SK-N-SH (cell line): Measurements from ENCODE around the gene IL11RA. TPM values are rescaled to one million over a fixed set of nuclear protein-coding genes. Genes with fewer than 3 reads are reported as not detected.

ENCODE experiments used
- CTCF ChIA-PET: fragments of 300-600, 350-600 bp; formaldehyde crosslinking; extraction: SDS; loops from one replicate; lab custom pipeline; 2021; lab: Yijun Ruan, JAX
- POLR2A ChIA-PET: fragments of 350-600 bp; sonication (Branson Sonifier 250); formaldehyde crosslinking; extraction: SDS; loops from one replicate; lab custom pipeline; 2020; ENCODE audit warnings: antibody characterized with exemption, inconsistent platforms; lab: Yijun Ruan, JAX
- DNase-seq: peaks from one replicate; pipeline ENCODE4 v3.0.0; 2012
- H2AFZ ChIP-seq: fragments of 200-600 bp; sonication (generic); 2 replicates; pipeline ENCODE4 v1.8.1; 2016; ENCODE audit warnings: antibody characterized with exemption, mild to moderate bottlenecking, low read depth
- H3F3A ChIP-seq: fragments of 200-600 bp; sonication (generic); replicated peaks from 2 replicates; pipeline ENCODE3; 2016; ENCODE audit warnings: antibody characterized with exemption, mild to moderate bottlenecking; ENCODE audit not compliant: insufficient read depth
- H3K27ac ChIP-seq, 2 experiments: fragments of 200-500 bp in 1 of 2; fragments of 200-600 bp in 1 of 2; sonication (Bioruptor generic) in 1 of 2; sonication (generic), shearing (Covaris generic) in 1 of 2; 2 replicates each; pipeline versions ENCODE4 v1.5.1 to v1.6.1; 2014 to 2016; ENCODE audit warnings: low read depth in 2 of 2, inconsistent platforms in 1 of 2, low read length in 1 of 2, mild to moderate bottlenecking in 1 of 2, mixed read lengths in 1 of 2
- H3K27me3 ChIP-seq: fragments of 200-600 bp; sonication (generic), shearing (Covaris generic); 2 replicates; pipeline ENCODE4 v1.6.1; 2016; ENCODE audit warnings: mixed run types; ENCODE audit not compliant: insufficient read depth
- H3K36me3 ChIP-seq, 2 experiments: fragments of 200-500 bp in 1 of 2; fragments of 200-600 bp in 1 of 2; sonication (Bioruptor generic) in 1 of 2; sonication (generic) in 1 of 2; replicated peaks in 1 of 2; 2 replicates each; pipeline versions ENCODE3 to v1.5.1; 2014 to 2016; ENCODE audit warnings: low read length in 1 of 2, mild to moderate bottlenecking in 1 of 2; ENCODE audit not compliant: insufficient read depth in 2 of 2, control insufficient read depth in 1 of 2
- H3K4me1 ChIP-seq, 2 experiments: fragments of 200-500 bp in 1 of 2; fragments of 200-600 bp in 1 of 2; sonication (Bioruptor generic) in 1 of 2; sonication (generic), shearing (Covaris generic) in 1 of 2; 2 replicates each; pipeline versions ENCODE4 v1.5.1 to v1.6.1; 2014 to 2016; ENCODE audit warnings: low read depth in 1 of 2, low read length in 1 of 2, mixed run types in 1 of 2; ENCODE audit not compliant: insufficient read depth in 2 of 2, control insufficient read depth in 1 of 2
- H3K4me2 ChIP-seq: fragments of 200-600 bp; sonication (generic), shearing (Covaris generic); 2 replicates; pipeline ENCODE4 v1.6.1; 2017; ENCODE audit warnings: mixed run types
- H3K4me3 ChIP-seq, 2 experiments: fragments of 200-500 bp in 1 of 2; fragments of 200-600 bp in 1 of 2; sonication (Bioruptor generic) in 1 of 2; sonication (generic), shearing (Covaris generic) in 1 of 2; 2 replicates each; pipeline versions ENCODE4 v1.5.1 to v1.8.1; 2014 to 2016; ENCODE audit warnings: low read depth in 2 of 2, inconsistent platforms in 1 of 2, low read length in 1 of 2, mild to moderate bottlenecking in 1 of 2, mixed read lengths in 1 of 2, moderate library complexity in 1 of 2
- H3K79me2 ChIP-seq: fragments of 200-600 bp; sonication (generic); 2 replicates; pipeline ENCODE4 v1.8.1; 2017; ENCODE audit warnings: mild to moderate bottlenecking; ENCODE audit not compliant: insufficient read depth
- H3K9ac ChIP-seq: fragments of 200-600 bp; sonication (generic); 2 replicates; pipeline ENCODE4 v1.6.1; 2017; ENCODE audit warnings: mixed run types
- H3K9me2 ChIP-seq: fragments of 200-600 bp; sonication (generic); 2 replicates; pipeline ENCODE4 v1.6.1; 2017; ENCODE audit warnings: mixed run types
- H3K9me3 ChIP-seq: fragments of 200-600 bp; sonication (generic); 2 replicates; pipeline ENCODE4 v1.6.1; 2017; ENCODE audit warnings: mixed run types, mild to moderate bottlenecking, moderate library complexity
- H4K20me1 ChIP-seq: fragments of 200-600 bp; sonication (generic); 2 replicates; pipeline ENCODE4 v1.6.1; 2017; ENCODE audit warnings: mild to moderate bottlenecking, mixed run types; ENCODE audit not compliant: insufficient read depth
- ELF1 ChIP-seq: IDR thresholded peaks from 2 replicates; pipeline ENCODE4 v1.4.0; 2012
- FOSL2 ChIP-seq: IDR thresholded peaks from 2 replicates; pipeline ENCODE4 v1.4.0; 2012; ENCODE audit warnings: low read depth, mild to moderate bottlenecking, moderate library complexity, borderline replicate concordance
- POLR2AphosphoS5 ChIP-seq: IDR thresholded peaks from 2 replicates; pipeline ENCODE4 v1.6.1; 2012; ENCODE audit warnings: low read depth, low read length
- RAD21 ChIP-seq: IDR thresholded peaks from 2 replicates; pipeline ENCODE4 v1.6.1; 2012; ENCODE audit warnings: mild to moderate bottlenecking, low read length
- RXRA ChIP-seq: IDR thresholded peaks from 2 replicates; pipeline ENCODE4 v1.4.0; 2012; ENCODE audit warnings: low read depth, mild to moderate bottlenecking, borderline replicate concordance
- TEAD4 ChIP-seq: IDR thresholded peaks from 2 replicates; pipeline ENCODE4 v1.4.0; 2012; ENCODE audit warnings: mild to moderate bottlenecking, borderline replicate concordance; ENCODE audit not compliant: insufficient read depth
- YY1 ChIP-seq: IDR thresholded peaks from 2 replicates; pipeline ENCODE4 v1.4.0; 2012; ENCODE audit warnings: low read depth, mild to moderate bottlenecking
- WGBS: methylation state at CpG from one replicate; pipeline ENCODE4 v1.1.6; 2017; ENCODE audit warnings: low lambda C conversion rate; 5-methylcytosine and 5-hydroxymethylcytosine counted together
- polyA plus RNA-seq, 3 experiments: library from polyadenylated mRNA; depleted of rRNA; stranded (reverse); fragments of >200 nt; gene quantifications; 2 replicates each; pipeline ENCODE4 v1.2.3, GENCODE V29; 2012
- TF ChIP-seq, protein P1 (sequence below): fragments of 200-600 bp; sonication (generic); IDR thresholded peaks from 2 replicates; pipeline ENCODE4 v1.6.1; 2017; ENCODE audit warnings: antibody characterized with exemption, mild to moderate bottlenecking, moderate library complexity
- TF ChIP-seq, protein P2 (sequence below): IDR thresholded peaks from 2 replicates; pipeline ENCODE4; 2012
- TF ChIP-seq, protein P3 (sequence below): fragments of 150-350 bp; IDR thresholded peaks from 2 replicates; pipeline ENCODE4 v1.6.1; 2017; ENCODE audit warnings: antibody characterized with exemption, low read length, low read depth, borderline replicate concordance
- TF ChIP-seq, protein P4 (sequence below): IDR thresholded peaks from 2 replicates; pipeline ENCODE4 v1.4.0; 2012; ENCODE audit warnings: low read depth, borderline replicate concordance
- TF ChIP-seq, protein P5 (sequence below): IDR thresholded peaks from 2 replicates; pipeline ENCODE4 v1.6.1; 2012; ENCODE audit warnings: mild to moderate bottlenecking, low read depth, low read length, moderate library complexity

IL11RA gene
- polyA plus RNA-seq, 1 of the 3 experiments (the other 2 are of a cell fraction) = 16.5 TPM

DNA sequence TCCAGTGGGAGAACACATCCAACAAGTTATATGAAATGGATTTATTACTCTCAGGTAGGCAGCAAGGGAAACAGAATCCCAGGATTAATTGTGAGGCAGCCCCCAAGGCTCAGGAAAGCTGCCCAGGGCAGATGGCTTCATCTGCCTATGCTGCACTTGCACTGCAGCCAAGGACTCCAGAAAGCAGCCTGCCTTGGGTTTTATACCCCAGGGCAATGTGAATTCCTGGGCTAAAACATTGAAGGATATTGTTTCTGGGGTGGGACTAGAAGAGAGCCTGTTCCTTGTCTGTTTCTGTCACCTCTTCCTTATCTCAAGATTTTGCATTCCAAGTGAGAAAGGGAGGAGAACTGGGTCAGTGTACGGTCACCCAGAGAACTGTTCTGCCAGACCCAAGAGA is 19.3 kb downstream of the IL11RA start:
- Histone ChIP-seq H3K9ac (no peak overlapping the region), H3K9me3 (no peaks in the 10 kb centered on the region), H3K4me2 (no peak overlapping the region), H3K27me3 (no peaks in the 10 kb centered on the region), H3K27ac (no peak overlapping the region), H3K79me2 (peaks cover 17% of the 10 kb centered on the region; the same call in 1 of the 2 replicates), H2AFZ (no peak overlapping the region), H3K9me2 (no peaks in the 10 kb centered on the region), H4K20me1 (no peaks in the 10 kb centered on the region), H3K36me3 (peaks cover 0 to 2% of the 10 kb centered on the region in 2 experiments), H3K4me1 (peaks cover 3% of the 10 kb centered on the region in 2 experiments; a peak in 2 of 4 replicates), H3F3A (no peaks in the 10 kb centered on the region), H3K4me3 (no peak overlapping the region)
- CTCF ChIA-PET = interaction anchor here (1.4 kb wide), 2 partner anchors 16 to 37 kb away, joined by 3 read pairs; no protein-coding TSS in a partner anchor
- POLR2A ChIA-PET = no interaction called here
- WGBS = 100% methylated on average over 1 of the region's 1 CpG
- TF ChIP-seq, protein P1, sequence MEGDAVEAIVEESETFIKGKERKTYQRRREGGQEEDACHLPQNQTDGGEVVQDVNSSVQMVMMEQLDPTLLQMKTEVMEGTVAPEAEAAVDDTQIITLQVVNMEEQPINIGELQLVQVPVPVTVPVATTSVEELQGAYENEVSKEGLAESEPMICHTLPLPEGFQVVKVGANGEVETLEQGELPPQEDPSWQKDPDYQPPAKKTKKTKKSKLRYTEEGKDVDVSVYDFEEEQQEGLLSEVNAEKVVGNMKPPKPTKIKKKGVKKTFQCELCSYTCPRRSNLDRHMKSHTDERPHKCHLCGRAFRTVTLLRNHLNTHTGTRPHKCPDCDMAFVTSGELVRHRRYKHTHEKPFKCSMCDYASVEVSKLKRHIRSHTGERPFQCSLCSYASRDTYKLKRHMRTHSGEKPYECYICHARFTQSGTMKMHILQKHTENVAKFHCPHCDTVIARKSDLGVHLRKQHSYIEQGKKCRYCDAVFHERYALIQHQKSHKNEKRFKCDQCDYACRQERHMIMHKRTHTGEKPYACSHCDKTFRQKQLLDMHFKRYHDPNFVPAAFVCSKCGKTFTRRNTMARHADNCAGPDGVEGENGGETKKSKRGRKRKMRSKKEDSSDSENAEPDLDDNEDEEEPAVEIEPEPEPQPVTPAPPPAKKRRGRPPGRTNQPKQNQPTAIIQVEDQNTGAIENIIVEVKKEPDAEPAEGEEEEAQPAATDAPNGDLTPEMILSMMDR = no peak
- TF ChIP-seq TEAD4 (no peak), ELF1 (no peak), FOSL2 (no peak), POLR2AphosphoS5 (no peak), RAD21 (no peak), YY1 (no peak), RXRA (no peak)
- TF ChIP-seq, protein P2, sequence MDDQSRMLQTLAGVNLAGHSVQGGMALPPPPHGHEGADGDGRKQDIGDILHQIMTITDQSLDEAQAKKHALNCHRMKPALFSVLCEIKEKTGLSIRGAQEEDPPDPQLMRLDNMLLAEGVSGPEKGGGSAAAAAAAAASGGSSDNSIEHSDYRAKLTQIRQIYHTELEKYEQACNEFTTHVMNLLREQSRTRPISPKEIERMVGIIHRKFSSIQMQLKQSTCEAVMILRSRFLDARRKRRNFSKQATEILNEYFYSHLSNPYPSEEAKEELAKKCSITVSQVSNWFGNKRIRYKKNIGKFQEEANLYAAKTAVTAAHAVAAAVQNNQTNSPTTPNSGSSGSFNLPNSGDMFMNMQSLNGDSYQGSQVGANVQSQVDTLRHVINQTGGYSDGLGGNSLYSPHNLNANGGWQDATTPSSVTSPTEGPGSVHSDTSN = no peak
- TF ChIP-seq, protein P3, sequence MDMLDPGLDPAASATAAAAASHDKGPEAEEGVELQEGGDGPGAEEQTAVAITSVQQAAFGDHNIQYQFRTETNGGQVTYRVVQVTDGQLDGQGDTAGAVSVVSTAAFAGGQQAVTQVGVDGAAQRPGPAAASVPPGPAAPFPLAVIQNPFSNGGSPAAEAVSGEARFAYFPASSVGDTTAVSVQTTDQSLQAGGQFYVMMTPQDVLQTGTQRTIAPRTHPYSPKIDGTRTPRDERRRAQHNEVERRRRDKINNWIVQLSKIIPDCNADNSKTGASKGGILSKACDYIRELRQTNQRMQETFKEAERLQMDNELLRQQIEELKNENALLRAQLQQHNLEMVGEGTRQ = no peak
- TF ChIP-seq, protein P4, sequence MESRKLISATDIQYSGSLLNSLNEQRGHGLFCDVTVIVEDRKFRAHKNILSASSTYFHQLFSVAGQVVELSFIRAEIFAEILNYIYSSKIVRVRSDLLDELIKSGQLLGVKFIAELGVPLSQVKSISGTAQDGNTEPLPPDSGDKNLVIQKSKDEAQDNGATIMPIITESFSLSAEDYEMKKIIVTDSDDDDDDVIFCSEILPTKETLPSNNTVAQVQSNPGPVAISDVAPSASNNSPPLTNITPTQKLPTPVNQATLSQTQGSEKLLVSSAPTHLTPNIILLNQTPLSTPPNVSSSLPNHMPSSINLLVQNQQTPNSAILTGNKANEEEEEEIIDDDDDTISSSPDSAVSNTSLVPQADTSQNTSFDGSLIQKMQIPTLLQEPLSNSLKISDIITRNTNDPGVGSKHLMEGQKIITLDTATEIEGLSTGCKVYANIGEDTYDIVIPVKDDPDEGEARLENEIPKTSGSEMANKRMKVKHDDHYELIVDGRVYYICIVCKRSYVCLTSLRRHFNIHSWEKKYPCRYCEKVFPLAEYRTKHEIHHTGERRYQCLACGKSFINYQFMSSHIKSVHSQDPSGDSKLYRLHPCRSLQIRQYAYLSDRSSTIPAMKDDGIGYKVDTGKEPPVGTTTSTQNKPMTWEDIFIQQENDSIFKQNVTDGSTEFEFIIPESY = no peak
- TF ChIP-seq, protein P5, sequence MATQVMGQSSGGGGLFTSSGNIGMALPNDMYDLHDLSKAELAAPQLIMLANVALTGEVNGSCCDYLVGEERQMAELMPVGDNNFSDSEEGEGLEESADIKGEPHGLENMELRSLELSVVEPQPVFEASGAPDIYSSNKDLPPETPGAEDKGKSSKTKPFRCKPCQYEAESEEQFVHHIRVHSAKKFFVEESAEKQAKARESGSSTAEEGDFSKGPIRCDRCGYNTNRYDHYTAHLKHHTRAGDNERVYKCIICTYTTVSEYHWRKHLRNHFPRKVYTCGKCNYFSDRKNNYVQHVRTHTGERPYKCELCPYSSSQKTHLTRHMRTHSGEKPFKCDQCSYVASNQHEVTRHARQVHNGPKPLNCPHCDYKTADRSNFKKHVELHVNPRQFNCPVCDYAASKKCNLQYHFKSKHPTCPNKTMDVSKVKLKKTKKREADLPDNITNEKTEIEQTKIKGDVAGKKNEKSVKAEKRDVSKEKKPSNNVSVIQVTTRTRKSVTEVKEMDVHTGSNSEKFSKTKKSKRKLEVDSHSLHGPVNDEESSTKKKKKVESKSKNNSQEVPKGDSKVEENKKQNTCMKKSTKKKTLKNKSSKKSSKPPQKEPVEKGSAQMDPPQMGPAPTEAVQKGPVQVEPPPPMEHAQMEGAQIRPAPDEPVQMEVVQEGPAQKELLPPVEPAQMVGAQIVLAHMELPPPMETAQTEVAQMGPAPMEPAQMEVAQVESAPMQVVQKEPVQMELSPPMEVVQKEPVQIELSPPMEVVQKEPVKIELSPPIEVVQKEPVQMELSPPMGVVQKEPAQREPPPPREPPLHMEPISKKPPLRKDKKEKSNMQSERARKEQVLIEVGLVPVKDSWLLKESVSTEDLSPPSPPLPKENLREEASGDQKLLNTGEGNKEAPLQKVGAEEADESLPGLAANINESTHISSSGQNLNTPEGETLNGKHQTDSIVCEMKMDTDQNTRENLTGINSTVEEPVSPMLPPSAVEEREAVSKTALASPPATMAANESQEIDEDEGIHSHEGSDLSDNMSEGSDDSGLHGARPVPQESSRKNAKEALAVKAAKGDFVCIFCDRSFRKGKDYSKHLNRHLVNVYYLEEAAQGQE = no peak
- DNase-seq = no peak
